ENCODE results near the gene ADAMTS17.

Gene ADAMTS17

DNA sequence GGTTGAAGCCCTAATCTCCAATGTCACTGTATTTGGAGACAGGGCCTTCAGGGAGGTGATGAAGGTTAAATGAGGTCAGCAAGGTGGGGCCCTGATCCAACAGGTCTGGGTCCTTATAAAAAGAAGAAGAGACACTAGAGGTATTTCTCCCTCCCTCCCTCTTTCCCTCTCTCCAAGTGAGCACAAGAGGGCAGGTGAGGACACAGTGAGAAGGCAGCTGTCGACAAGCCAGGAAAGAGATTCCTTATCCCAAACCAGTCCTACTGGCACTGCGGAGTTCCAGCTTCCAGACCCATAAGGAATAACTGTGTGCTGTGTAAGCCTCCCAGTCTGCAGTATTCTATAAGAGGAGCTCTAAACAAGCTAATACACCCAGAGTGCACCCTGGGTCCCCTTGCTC is 134.7 kb downstream of the ADAMTS17 start:
- TF ChIP-seq TAF1 (IDR thresholded peaks at IDR 0.05; ENCODE audit: borderline replicate concordance, low read depth, low read length) (no peak), POLR2A (IDR thresholded peaks at IDR 0.05; ENCODE audit: low read depth, low read length) (no peak), POLR2AphosphoS5 (IDR thresholded peaks at IDR 0.05; ENCODE audit: low read depth, low read length) (no peak)
- no peak for FAIRE-seq
- no peak for DNase-seq (ENCODE audit: insufficient read length)

DNA sequence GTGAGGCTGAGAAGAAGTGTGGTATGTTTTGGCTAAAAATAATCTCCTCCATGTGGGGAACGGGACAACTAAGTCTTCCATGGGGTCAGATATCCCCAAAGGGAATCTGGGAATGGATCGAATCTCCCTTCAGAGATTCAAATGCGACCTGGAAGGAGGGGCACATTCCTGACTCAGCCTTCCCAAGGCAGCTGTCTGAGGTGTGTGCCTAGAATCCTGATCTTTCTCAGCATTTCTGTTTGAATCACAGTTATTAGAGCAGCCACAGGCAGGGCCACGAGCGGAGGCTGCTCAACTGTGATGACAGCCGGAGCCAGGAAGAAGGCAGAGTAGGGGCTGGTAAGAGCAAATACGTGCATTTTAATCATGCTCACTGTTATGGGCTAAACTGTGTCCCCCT is 135.1 kb downstream of the ADAMTS17 start:
- DNase-seq (ENCODE audit: insufficient read length) (no peak), FAIRE-seq (no peak)
- TF ChIP-seq POLR2A (IDR thresholded peaks at IDR 0.05; ENCODE audit: low read depth, low read length): no peak
- TF ChIP-seq POLR2AphosphoS5 (IDR thresholded peaks at IDR 0.05; ENCODE audit: low read depth, low read length): no peak
- TF ChIP-seq TAF1 (IDR thresholded peaks at IDR 0.05; ENCODE audit: borderline replicate concordance, low read depth, low read length): no peak

DNA sequence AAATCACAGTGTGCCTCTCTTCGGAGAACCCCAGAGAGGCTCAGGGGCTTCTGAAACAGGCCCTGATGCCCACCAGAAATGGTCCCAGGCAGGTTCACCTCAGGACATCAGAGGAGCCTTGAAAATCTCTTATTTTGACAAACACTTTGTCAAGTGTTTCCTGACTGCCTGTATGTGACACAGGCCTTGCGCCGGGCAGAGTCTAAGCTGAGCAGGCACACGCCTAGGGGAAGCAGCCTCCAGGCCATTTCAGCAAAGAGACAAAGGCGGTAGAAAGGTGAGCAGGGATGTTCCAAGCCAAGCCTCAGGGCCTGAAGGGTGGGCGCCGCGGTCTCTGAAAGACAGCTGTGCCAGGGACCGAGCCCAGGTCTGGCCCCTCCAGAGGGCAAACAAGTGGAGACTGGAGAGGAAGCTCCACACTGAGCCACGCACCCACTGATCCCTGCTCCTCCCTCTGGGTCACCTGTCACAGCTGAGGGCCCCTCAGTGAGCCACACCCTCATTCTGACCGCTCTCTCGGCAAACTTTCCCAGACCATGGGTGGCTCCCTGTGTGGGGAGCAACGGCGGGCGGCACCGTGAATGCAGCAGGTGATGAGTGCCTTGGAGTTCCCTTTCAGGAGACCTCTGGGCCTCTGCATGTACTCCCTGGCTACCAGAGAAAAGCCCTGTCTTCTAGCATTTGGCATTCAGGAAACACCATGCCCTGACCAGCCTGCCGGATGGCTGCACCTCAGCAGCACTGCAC is 136.1 kb downstream of the ADAMTS17 start:
- FAIRE-seq (no peak), DNase-seq (ENCODE audit: insufficient read length) (no peak)
- TF ChIP-seq POLR2A (IDR thresholded peaks at IDR 0.05; ENCODE audit: low read depth, low read length) (no peak), POLR2AphosphoS5 (IDR thresholded peaks at IDR 0.05; ENCODE audit: low read depth, low read length) (no peak), TAF1 (IDR thresholded peaks at IDR 0.05; ENCODE audit: borderline replicate concordance, low read depth, low read length) (no peak)

DNA sequence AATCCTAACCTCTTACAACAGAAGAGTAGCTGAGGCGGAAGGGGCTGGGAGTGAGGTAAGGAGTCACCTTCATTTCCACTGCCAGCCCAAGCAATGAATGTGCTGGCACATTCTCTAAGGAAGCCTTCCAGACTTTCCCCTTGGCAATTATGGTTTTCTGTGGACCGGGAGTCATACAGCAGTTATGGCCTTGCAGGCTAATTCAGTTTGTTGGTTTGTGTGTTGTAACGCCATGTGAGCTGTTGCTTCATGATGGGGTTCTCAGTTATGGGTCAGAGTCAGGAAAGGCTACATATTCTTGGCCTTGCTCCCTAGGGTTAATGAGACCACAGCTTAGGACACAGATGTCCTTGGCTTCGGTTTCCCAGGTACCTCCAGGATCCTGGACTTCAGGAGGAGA is 137.0 kb downstream of the ADAMTS17 start:
- TF ChIP-seq TAF1 (IDR thresholded peaks at IDR 0.05; ENCODE audit: borderline replicate concordance, low read depth, low read length) (no peak), POLR2A (IDR thresholded peaks at IDR 0.05; ENCODE audit: low read depth, low read length) (no peak), POLR2AphosphoS5 (IDR thresholded peaks at IDR 0.05; ENCODE audit: low read depth, low read length) (no peak)
- DNase-seq (ENCODE audit: insufficient read length): no peak
- no peak for FAIRE-seq

DNA sequence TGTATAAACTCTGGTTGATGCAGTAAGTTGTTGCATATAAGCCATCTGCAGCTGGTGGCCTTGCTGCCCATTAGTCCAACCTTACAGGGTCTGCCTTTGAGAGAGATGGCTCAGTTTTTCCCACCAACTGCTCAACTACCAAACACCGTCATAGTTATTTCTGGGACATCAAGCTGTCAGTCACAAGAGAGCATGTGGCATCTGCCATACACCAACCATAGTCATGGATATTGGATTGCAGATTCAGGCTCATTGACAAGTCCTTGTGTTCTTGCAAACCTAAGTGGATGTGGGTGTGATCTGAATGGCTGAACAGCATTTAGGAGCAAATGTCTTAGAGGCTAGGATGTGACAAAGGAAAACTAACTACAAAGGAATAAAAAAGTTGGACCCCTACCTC is 137.6 kb downstream of the ADAMTS17 start:
- TF ChIP-seq POLR2AphosphoS5 (IDR thresholded peaks at IDR 0.05; ENCODE audit: low read depth, low read length) (no peak), POLR2A (IDR thresholded peaks at IDR 0.05; ENCODE audit: low read depth, low read length) (no peak)
- FAIRE-seq: no peak
- no peak for DNase-seq (ENCODE audit: insufficient read length)

DNA sequence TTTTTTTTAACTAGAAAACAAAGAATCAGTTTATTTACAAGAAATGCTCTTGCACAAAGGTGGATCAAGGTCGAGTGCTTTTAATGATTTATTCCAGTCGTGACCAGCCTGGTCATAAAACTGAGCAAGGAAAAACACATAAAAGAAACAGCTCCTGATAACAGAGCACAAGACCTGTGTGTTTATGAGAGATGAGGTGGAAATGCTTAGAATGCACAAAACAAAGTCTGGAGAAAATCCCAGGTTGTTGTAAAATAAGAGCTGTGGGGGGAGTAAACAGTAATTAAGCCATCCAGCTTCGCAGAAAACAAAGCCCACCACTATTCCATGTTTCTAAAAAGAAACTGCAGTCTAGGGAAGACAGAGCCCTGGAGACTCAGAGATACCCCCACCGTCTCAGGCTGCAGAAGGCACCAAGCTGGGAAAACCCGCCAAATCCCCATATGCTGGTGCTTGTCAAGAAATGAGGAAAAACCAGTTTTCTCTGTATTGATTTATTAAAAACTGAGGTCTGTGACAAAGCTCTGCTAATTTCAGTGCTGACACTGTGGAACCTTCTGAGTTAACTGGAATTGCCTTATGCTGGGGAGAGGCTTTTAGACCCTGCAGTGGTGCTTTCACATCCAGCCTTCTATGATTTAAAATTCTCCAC is 139.3 kb downstream of the ADAMTS17 start:
- no peak for TF ChIP-seq POLR2A (IDR thresholded peaks at IDR 0.05; ENCODE audit: low read depth, low read length)
- no peak for TF ChIP-seq POLR2AphosphoS5 (IDR thresholded peaks at IDR 0.05; ENCODE audit: low read depth, low read length)
- no peak for TF ChIP-seq TAF1 (IDR thresholded peaks at IDR 0.05; ENCODE audit: borderline replicate concordance, low read depth, low read length)
- FAIRE-seq (no peak), DNase-seq (ENCODE audit: insufficient read length) (no peak)

DNA sequence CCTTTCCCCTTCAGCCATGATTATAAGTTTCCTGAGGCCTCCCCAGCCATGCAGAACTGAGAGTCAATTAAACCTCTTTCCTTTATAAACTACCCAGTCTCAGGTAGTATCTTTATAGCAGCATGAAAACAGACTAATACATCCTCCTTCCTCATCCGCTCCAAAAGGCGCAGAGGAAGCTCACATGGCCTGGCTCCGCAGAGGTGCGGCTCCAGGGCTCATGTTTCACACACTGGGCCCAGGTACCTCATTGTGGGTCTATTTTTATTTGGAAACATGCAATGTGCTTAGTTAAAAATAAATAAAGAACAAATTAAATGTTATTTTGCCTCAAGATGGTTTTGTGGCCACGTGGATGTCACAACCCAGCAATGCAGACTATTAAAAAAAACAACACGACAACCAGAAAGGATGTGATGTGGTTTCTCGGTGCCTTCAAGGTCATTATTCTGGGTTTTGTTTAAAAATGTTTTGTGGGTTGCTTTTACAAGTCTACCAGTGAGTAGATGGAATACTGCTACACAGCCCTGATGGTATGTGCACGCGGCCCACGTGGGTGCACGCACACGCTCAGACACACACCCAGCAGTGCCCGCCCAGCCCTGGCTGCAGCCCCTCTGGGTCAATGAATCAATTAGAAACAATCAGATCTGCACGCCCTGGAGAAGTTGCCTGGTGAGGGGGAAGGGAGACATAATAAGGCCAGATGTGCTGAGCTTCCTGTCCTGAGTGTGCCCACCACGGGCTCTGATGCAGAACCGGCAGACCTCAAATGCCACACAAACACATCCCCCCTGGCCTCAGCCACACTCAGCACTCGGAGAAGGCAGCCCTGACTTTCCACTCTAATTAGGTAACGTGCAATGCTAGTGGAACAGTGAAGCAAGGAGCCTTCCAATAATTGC is 140.1 kb downstream of the ADAMTS17 start:
- no peak for FAIRE-seq
- no peak for TF ChIP-seq TAF1 (IDR thresholded peaks at IDR 0.05; ENCODE audit: borderline replicate concordance, low read depth, low read length)
- TF ChIP-seq POLR2A (IDR thresholded peaks at IDR 0.05; ENCODE audit: low read depth, low read length): no peak
- no peak for TF ChIP-seq POLR2AphosphoS5 (IDR thresholded peaks at IDR 0.05; ENCODE audit: low read depth, low read length)
- no peak for DNase-seq (ENCODE audit: insufficient read length)

DNA sequence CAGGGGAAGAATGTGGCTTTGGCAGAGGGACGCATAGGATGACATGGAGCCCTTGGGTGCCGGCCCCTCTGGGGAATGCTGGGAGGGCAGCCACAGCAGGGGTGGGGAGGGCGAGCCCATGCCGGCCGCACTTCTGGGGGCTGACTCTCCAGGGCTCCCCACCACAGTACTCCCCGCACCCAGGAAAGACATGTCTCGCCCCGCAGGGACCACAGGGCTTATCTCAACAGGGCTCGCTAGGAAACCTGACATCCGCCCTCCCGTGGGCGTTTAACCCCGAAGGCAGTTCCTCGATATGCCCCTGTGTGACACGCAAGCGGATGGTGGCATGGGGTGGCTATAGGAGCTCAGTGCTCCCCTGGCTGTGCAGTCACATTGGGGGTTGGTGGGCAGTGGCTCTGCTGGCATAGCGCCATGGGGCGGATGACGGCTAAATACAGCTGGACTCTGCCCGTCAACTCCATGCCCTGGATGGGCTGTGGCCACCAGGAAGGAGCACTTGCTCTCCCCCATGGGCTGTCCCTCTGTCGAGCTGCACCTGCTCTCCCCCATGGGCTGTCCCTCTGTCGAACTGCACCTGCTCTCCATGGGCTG is 141.4 kb downstream of the ADAMTS17 start:
- no peak for DNase-seq (ENCODE audit: insufficient read length)
- no peak for FAIRE-seq
- no peak for TF ChIP-seq TAF1 (IDR thresholded peaks at IDR 0.05; ENCODE audit: borderline replicate concordance, low read depth, low read length)
- TF ChIP-seq POLR2A (IDR thresholded peaks at IDR 0.05; ENCODE audit: low read depth, low read length): no peak
- TF ChIP-seq POLR2AphosphoS5 (IDR thresholded peaks at IDR 0.05; ENCODE audit: low read depth, low read length): no peak

DNA sequence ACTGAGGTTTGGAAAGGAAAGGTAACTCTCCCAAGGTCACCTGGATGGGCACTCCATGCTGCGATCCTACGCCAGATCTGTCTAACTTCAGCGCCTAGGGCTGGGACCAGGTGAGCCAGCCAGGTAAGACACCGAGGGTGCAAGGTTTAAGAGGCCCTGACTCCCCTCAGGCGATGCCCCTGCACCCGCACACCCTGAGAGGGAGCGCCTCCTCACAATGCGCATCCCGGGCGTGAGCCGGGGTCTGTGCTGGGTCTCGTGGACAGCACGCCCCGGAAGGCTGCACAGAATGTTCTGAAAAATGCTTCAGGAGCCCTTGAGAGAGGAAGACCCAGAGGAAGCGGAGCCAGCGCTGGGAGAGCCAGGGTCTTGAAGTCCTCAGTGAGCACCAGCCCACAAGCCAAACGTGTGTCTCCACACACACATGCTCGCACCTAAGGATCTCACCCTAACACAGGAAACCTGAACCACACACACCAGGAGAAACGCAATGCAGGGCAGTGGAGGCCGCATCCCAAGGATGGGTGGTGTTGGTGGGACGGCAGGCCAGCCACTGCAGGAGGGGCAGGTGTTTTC is 142.0 kb downstream of the ADAMTS17 start:
- TF ChIP-seq TAF1 (IDR thresholded peaks at IDR 0.05; ENCODE audit: borderline replicate concordance, low read depth, low read length) (no peak), POLR2A (IDR thresholded peaks at IDR 0.05; ENCODE audit: low read depth, low read length) (no peak), POLR2AphosphoS5 (IDR thresholded peaks at IDR 0.05; ENCODE audit: low read depth, low read length) (no peak)
- DNase-seq (ENCODE audit: insufficient read length) (no peak), FAIRE-seq (no peak)

DNA sequence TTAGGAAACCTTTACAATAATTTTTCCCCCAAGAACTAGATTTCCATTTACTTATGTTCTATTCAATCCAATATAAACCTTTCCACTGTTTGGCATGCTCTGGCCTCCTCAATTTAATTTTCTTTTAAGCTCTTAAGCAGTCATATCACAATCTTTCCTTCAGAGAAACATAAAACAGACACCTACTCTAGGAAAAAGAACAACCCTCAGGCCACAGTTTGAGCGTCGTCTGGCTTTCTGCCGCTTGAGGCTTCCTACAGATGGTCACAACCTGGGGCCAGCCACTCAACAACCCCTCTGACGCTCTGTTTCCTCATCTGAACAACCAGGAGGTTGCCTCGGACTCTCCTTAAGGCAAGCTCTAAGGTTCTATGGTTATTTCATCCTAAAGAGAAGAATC is 143.3 kb downstream of the ADAMTS17 start:
- FAIRE-seq: no peak
- no peak for TF ChIP-seq POLR2A (IDR thresholded peaks at IDR 0.05; ENCODE audit: low read depth, low read length)
- no peak for TF ChIP-seq POLR2AphosphoS5 (IDR thresholded peaks at IDR 0.05; ENCODE audit: low read depth, low read length)
- TF ChIP-seq TAF1 (IDR thresholded peaks at IDR 0.05; ENCODE audit: borderline replicate concordance, low read depth, low read length): no peak
- no peak for DNase-seq (ENCODE audit: insufficient read length)
